GM23338 (cell line): ENCODE results near the gene WFDC9. TPM values are rescaled to one million over a fixed set of nuclear protein-coding genes. Genes with fewer than 3 reads are reported as not detected.

Experiments used
- ATAC-seq: fragments of 200-7000 bp; cut with Tn5 transposase; 3 replicates; pipeline ENCODE4 v1.9.1; 2020
- DNase-seq: peaks from one replicate; pipeline ENCODE4 v3.0.0-alpha.2; 2015; ENCODE audit warnings: low spot score
- H2AFZ ChIP-seq: fragments of 200-600 bp; sonication (generic); 2 replicates; pipeline ENCODE4 v1.8.0; 2016; ENCODE audit warnings: antibody characterized with exemption, mild to moderate bottlenecking, moderate library complexity
- H3F3A ChIP-seq: fragments of 200-600 bp; sonication (generic); replicated peaks from 2 replicates; pipeline ENCODE4 v1.8.0; 2017; ENCODE audit warnings: antibody characterized with exemption, mixed run types, low read depth
- H3K27ac ChIP-seq: fragments of 200-600 bp; sonication (generic); 2 replicates; pipeline ENCODE4 v1.6.1; 2016; ENCODE audit warnings: low read depth
- H3K27me3 ChIP-seq: fragments of 200-600 bp; sonication (generic); 2 replicates; pipeline ENCODE4 v1.8.0; 2016; ENCODE audit warnings: mild to moderate bottlenecking, mixed run types, moderate library complexity; ENCODE audit not compliant: insufficient read depth
- H3K36me3 ChIP-seq: fragments of 200-600 bp; sonication (generic); 2 replicates; pipeline ENCODE4 v1.8.0; 2016; ENCODE audit warnings: mild to moderate bottlenecking; ENCODE audit not compliant: insufficient read depth
- H3K4me1 ChIP-seq: fragments of 200-600 bp; sonication (generic); 2 replicates; pipeline ENCODE4 v1.8.0; 2016; ENCODE audit warnings: mild to moderate bottlenecking, moderate library complexity; ENCODE audit not compliant: insufficient read depth
- H3K4me2 ChIP-seq: fragments of 200-600 bp; sonication (generic); 2 replicates; pipeline ENCODE4 v1.7.1; 2017; ENCODE audit warnings: mixed run types
- H3K4me3 ChIP-seq: fragments of 200-600 bp; sonication (generic); 2 replicates; pipeline ENCODE4 v1.6.1; 2016; ENCODE audit warnings: mixed run types
- H3K79me2 ChIP-seq: fragments of 200-600 bp; sonication (generic); replicated peaks from 2 replicates; pipeline ENCODE4 v1.8.0; 2017; ENCODE audit warnings: mild to moderate bottlenecking; ENCODE audit not compliant: insufficient read depth
- H3K9me2 ChIP-seq: fragments of 200-600 bp; sonication (generic); 2 replicates; pipeline ENCODE4 v1.8.0; 2017; ENCODE audit not compliant: insufficient read depth
- H4K20me1 ChIP-seq: fragments of 200-600 bp; sonication (generic); replicated peaks from 2 replicates; pipeline ENCODE4 v1.8.0; 2017; ENCODE audit warnings: mild to moderate bottlenecking; ENCODE audit not compliant: insufficient read depth
- H3K27ac Mint-ChIP-seq: 2 replicates; pipeline ENCODE4 v1.8.0; 2020; ENCODE audit warnings: inconsistent platforms, mild to moderate bottlenecking, moderate library complexity, mixed read lengths
- H3K27me3 Mint-ChIP-seq: 3 replicates; pipeline ENCODE4 v1.8.0; 2022; ENCODE audit warnings: low read depth, mild to moderate bottlenecking, moderate library complexity, mixed read lengths, inconsistent platforms; ENCODE audit not compliant: insufficient read depth, poor library complexity
- H3K36me3 Mint-ChIP-seq: 3 replicates; pipeline ENCODE4 v1.8.0; 2021; ENCODE audit warnings: low read depth, mild to moderate bottlenecking, inconsistent platforms, moderate library complexity, mixed read lengths
- H3K4me1 Mint-ChIP-seq: 3 replicates; pipeline ENCODE4 v1.8.0; 2020; ENCODE audit warnings: mild to moderate bottlenecking, inconsistent platforms, mixed read lengths
- H3K4me3 Mint-ChIP-seq: 3 replicates; pipeline ENCODE4 v1.8.0; 2021; ENCODE audit warnings: moderate library complexity, mild to moderate bottlenecking, inconsistent platforms, mixed read lengths
- H3K9me3 Mint-ChIP-seq: 3 replicates; pipeline ENCODE4 v1.8.0; 2020; ENCODE audit warnings: moderate library complexity, mild to moderate bottlenecking, inconsistent platforms, mixed read lengths
- CREB1 ChIP-seq: fragments of 250-450 bp; sonication (Bioruptor Pico); IDR thresholded peaks from 2 replicates; pipeline ENCODE4 v1.5.0; 2020; ENCODE audit warnings: low read depth, mild to moderate bottlenecking, moderate library complexity
- CTCF ChIP-seq, 2 experiments: fragments of 200-600 bp in 1 of 2; sonication (generic) in 1 of 2; conservative IDR thresholded peaks; 2 replicates each; pipeline versions ENCODE4 v1.5.1 to v1.6.1; 2016 to 2017; ENCODE audit warnings: antibody characterized with exemption in 2 of 2, low read depth in 2 of 2, mild to moderate bottlenecking in 2 of 2, moderate library complexity in 1 of 2
- EZH2 ChIP-seq: fragments of 200-600 bp; sonication (generic); IDR thresholded peaks from one replicate; pipeline ENCODE4 v1.8.0; 2017; ENCODE audit warnings: antibody characterized with exemption, mild to moderate bottlenecking, low read depth; ENCODE audit not compliant: unreplicated experiment
- EZH2phosphoT487 ChIP-seq: fragments of 200-600 bp; sonication (generic); IDR thresholded peaks from one replicate; pipeline ENCODE4 v1.8.1; 2018; ENCODE audit warnings: antibody characterized with exemption; ENCODE audit not compliant: unreplicated experiment
- JUNB ChIP-seq: IDR thresholded peaks from one replicate; pipeline ENCODE4 v1.6.1; 2016; ENCODE audit warnings: antibody characterized with exemption; ENCODE audit not compliant: unreplicated experiment
- POLR2AphosphoS5 ChIP-seq: IDR thresholded peaks from 2 replicates; pipeline ENCODE4 v1.6.1; 2016; ENCODE audit warnings: antibody characterized with exemption, low read depth
- REST ChIP-seq: IDR thresholded peaks from one replicate; pipeline ENCODE4 v1.6.1; 2018; ENCODE audit warnings: antibody characterized with exemption; ENCODE audit not compliant: unreplicated experiment
- STAT1 ChIP-seq: IDR thresholded peaks from one replicate; pipeline ENCODE4 v1.6.1; 2016; ENCODE audit warnings: antibody characterized with exemption; ENCODE audit not compliant: unreplicated experiment
- ZNF331 ChIP-seq: fragments of 250-450 bp; sonication (Bioruptor Pico); IDR thresholded peaks from 2 replicates; pipeline ENCODE4 v1.5.0; 2020; ENCODE audit warnings: low read depth, mild to moderate bottlenecking, moderate library complexity
- ZNF462 ChIP-seq: fragments of 250-450 bp; sonication (Bioruptor Pico); IDR thresholded peaks from 2 replicates; pipeline ENCODE4 v1.5.0; 2020; ENCODE audit warnings: mild to moderate bottlenecking, moderate library complexity
- polyA plus RNA-seq: library from polyadenylated mRNA; unstranded; fragments of >200 nt; fragmentation: Nextera tagmentation; extraction: Ambion mirVana; gene quantifications from 2 replicates; pipeline ENCODE4 v1.2.1, GENCODE V29; 2016
- total RNA-seq: library from RNA; depleted of rRNA; stranded (reverse); fragments of >200 nt; shearing (Covaris generic); gene quantifications from 2 replicates; pipeline ENCODE4 v1.2.3, GENCODE V29; 2014

WFDC9 gene
- total and polyA plus RNA-seq, 2 experiments from 2014 or later, result not detected

GRCh38 chr20:45672765-45673164, 41.7 kb upstream of the WFDC9 start:
- Histone ChIP-seq H3K4me3 (no peak overlapping the region), H3K27ac (no peak overlapping the region), H3K36me3 (no peaks in the 10 kb centered on the region), H3K4me1 (no peaks in the 10 kb centered on the region), H3F3A (no peaks in the 10 kb centered on the region), H3K27me3 (no peaks in the 10 kb centered on the region), H2AFZ (no peak overlapping the region), H3K79me2 (no peaks in the 10 kb centered on the region), H4K20me1 (no peaks in the 10 kb centered on the region), H3K4me2 (no peak overlapping the region), H3K9me2 (peaks cover 8% of the 10 kb centered on the region)
- H3K9me3 Mint-ChIP-seq, result peaks cover 1% of the 10 kb centered on the region; the same call in 2 of the 3 replicates
- peaks cover 3% of the 10 kb centered on the region; the same call in 1 of the 3 replicates for H3K4me1 Mint-ChIP-seq
- H3K4me3 Mint-ChIP-seq, result no peak overlapping the region
- ATAC-seq (no peak), DNase-seq (no peak)
- no peak for TF ChIP-seq ZNF331 (CRISPR knock-in tag)
- peaks cover 4% of the 10 kb centered on the region; the same call in 1 of the 3 replicates for H3K36me3 Mint-ChIP-seq
- H3K27ac Mint-ChIP-seq, result no peak overlapping the region
- peaks cover 3% of the 10 kb centered on the region for H3K27me3 Mint-ChIP-seq

GRCh38 chr20:45670139-45670538, 39.1 kb upstream of the WFDC9 start, which contains the start of gene WFDC11:
Gene WFDC11 (minus strand): TSS chr20:45670239. CDS start chr20:45650600, 19,639 bp downstream.
- Mint-ChIP-seq H3K4me1 (peaks cover 3% of the 10 kb centered on the region; the same call in 1 of the 3 replicates), H3K4me3 (no peak within 1 kb of the TSS), H3K36me3 (peaks cover 5% of the 10 kb centered on the region; the same call in 2 of the 3 replicates), H3K27me3 (peaks cover 3% of the 10 kb centered on the region), H3K27ac (no peak within 1 kb of the TSS), H3K9me3 (peaks cover 2% of the 10 kb centered on the region)
- Histone ChIP-seq H3K36me3 (no peaks in the 10 kb centered on the region), H3K79me2 (no peaks in the 10 kb centered on the region), H2AFZ (no peak within 1 kb of the TSS), H3K27me3 (no peaks in the 10 kb centered on the region), H3K9me2 (peaks cover 12% of the 10 kb centered on the region; the same call in 1 of the 2 replicates), H3F3A (no peaks in the 10 kb centered on the region), H4K20me1 (no peaks in the 10 kb centered on the region), H3K4me3 (no peak within 1 kb of the TSS), H3K27ac (no peak within 1 kb of the TSS), H3K4me1 (no peaks in the 10 kb centered on the region), H3K4me2 (no peak within 1 kb of the TSS)
- ATAC-seq (no peak), DNase-seq (no peak)
- TF ChIP-seq EZH2phosphoT487 (no peak), REST (no peak), EZH2 (no peak), CREB1 (CRISPR knock-in tag) (no peak), ZNF462 (CRISPR knock-in tag) (no peak), POLR2AphosphoS5 (no peak), JUNB (no peak), ZNF331 (CRISPR knock-in tag) (no peak), STAT1 (no peak), CTCF (conservative IDR thresholded peaks at IDR 0.05; ENCODE audit: low read depth in 2 of 2) (no peak)
